Tibial nerve (tissue), 4 donors: ENCODE measurements around the gene GALR1.

Experiments used
- CTCF ChIP-seq, 5 experiments: fragments of 200-600 bp in 3 of 5; fragments of 450-650 bp in 2 of 5; sonication (generic) in 3 of 5; IDR thresholded peaks; one replicate each; pipeline ENCODE4 v1.5.1; 2016 to 2019; ENCODE audit warnings: antibody characterized with exemption in 5 of 5, mild to moderate bottlenecking in 3 of 5, moderate library complexity in 2 of 5
- EP300 ChIP-seq, 2 donors: sonication (generic); formaldehyde crosslinking; IDR thresholded peaks; one replicate each; pipeline ENCODE4 v1.6.1; 2017; ENCODE audit warnings: antibody characterized with exemption in 2 of 2, mild to moderate bottlenecking in 1 of 2
- POLR2A ChIP-seq, 2 donors: fragments of 450-650 bp; IDR thresholded peaks; one replicate each; pipeline ENCODE4 v1.6.1; 2017; ENCODE audit warnings: antibody characterized with exemption in 2 of 2, mild to moderate bottlenecking in 2 of 2, moderate library complexity in 2 of 2

- TF ChIP-seq CTCF (IDR thresholded peaks at IDR 0.05) (no peak), POLR2A (IDR thresholded peaks at IDR 0.05) (no peak), EP300 (IDR thresholded peaks at IDR 0.05) (no peak)
Measured at GRCh38 chr18:77299706-77300105, 50.1 kb downstream of the GALR1 start.
